ENCODE results near the gene SREBF1. TPM values are rescaled to one million over a fixed set of nuclear protein-coding genes. Genes with fewer than 3 reads are reported as not detected.

Gene SREBF1
- 167 and 172 TPM in 2 replicates for total RNA-seq

- intact Hi-C loops (cut with micrococcal nuclease): loop anchor here (1.0 to 5.0 kb wide), 5 partner anchors 14 to 345 kb away; partner anchors contain the start of genes ALKBH5, ATPAF2 and GID4
- no peaks in the 10 kb centered on the region for H3K27me3 Mint-ChIP-seq (ENCODE audit: insufficient read depth)
- H3K27ac Mint-ChIP-seq: peak within 1 kb of the TSS; percentile 93
- H3K4me3 Mint-ChIP-seq: peak within 1 kb of the TSS; percentile 93
- peaks cover 26% of the 10 kb centered on the region for H3K36me3 Mint-ChIP-seq (ENCODE audit: low read depth)
- DNase-seq (ENCODE audit: low spot score): peak; percentile 63
- H3K9me3 Mint-ChIP-seq: no peaks in the 10 kb centered on the region
- peaks cover 72% of the 10 kb centered on the region for H3K4me1 Mint-ChIP-seq (ENCODE audit: low read depth)
Measured at GRCh38 chr17:17836818-17837379, at the start of gene SREBF1. Gene SREBF1, minus strand, starts transcription at chr17:17836986. Its CDS starts 169 bp downstream, at chr17:17836817.

GRCh38 chr17:17886226-17886625 lies 49.4 kb upstream of the SREBF1 start:
- no peaks in the 10 kb centered on the region for H3K9me3 Mint-ChIP-seq

GRCh38 chr17:17884391-17885357 lies 47.9 kb upstream of the SREBF1 start:
- no peaks in the 10 kb centered on the region for H3K9me3 Mint-ChIP-seq
- intact Hi-C loops (cut with micrococcal nuclease): no loop called here
- peaks cover 5% of the 10 kb centered on the region for H3K36me3 Mint-ChIP-seq (ENCODE audit: low read depth)
- no peak overlapping the region for H3K27ac Mint-ChIP-seq
- no peak for DNase-seq (ENCODE audit: low spot score)
- H3K4me1 Mint-ChIP-seq (ENCODE audit: low read depth): no peaks in the 10 kb centered on the region
- H3K27me3 Mint-ChIP-seq (ENCODE audit: insufficient read depth): peaks cover 1% of the 10 kb centered on the region
- no peak overlapping the region for H3K4me3 Mint-ChIP-seq

More at GRCh38 chr17:17886226-17886625, 49.4 kb upstream of the SREBF1 start:
- Mint-ChIP-seq H3K27ac (no peak overlapping the region), H3K36me3 (ENCODE audit: low read depth) (peaks cover 5% of the 10 kb centered on the region), H3K27me3 (ENCODE audit: insufficient read depth) (peaks cover 1% of the 10 kb centered on the region), H3K4me1 (ENCODE audit: low read depth) (peaks cover 4% of the 10 kb centered on the region), H3K4me3 (no peak overlapping the region)
- no peak for DNase-seq (ENCODE audit: low spot score)
- intact Hi-C loops (cut with micrococcal nuclease): no loop called here

GRCh38 chr17:17883801-17884200 lies 47.0 kb upstream of the SREBF1 start:
- intact Hi-C loops (cut with micrococcal nuclease): no loop called here

GRCh38 chr17:17882082-17882581 lies 45.3 kb upstream of the SREBF1 start:
- Mint-ChIP-seq H3K36me3 (ENCODE audit: low read depth) (peaks cover 8% of the 10 kb centered on the region), H3K4me1 (ENCODE audit: low read depth) (no peaks in the 10 kb centered on the region), H3K4me3 (no peak overlapping the region), H3K27me3 (ENCODE audit: insufficient read depth) (peaks cover 1% of the 10 kb centered on the region), H3K9me3 (no peaks in the 10 kb centered on the region), H3K27ac (no peak overlapping the region)
- intact Hi-C loops (cut with micrococcal nuclease): no loop called here
- DNase-seq (ENCODE audit: low spot score): no peak

More at GRCh38 chr17:17883801-17884200, 47.0 kb upstream of the SREBF1 start:
- Mint-ChIP-seq H3K9me3 (no peaks in the 10 kb centered on the region), H3K4me3 (no peak overlapping the region), H3K27me3 (ENCODE audit: insufficient read depth) (peaks cover 1% of the 10 kb centered on the region), H3K4me1 (ENCODE audit: low read depth) (no peaks in the 10 kb centered on the region), H3K27ac (no peak overlapping the region), H3K36me3 (ENCODE audit: low read depth) (peaks cover 8% of the 10 kb centered on the region)
- no peak for DNase-seq (ENCODE audit: low spot score)

GRCh38 chr17:17880577-17881196 lies 43.9 kb upstream of the SREBF1 start:
- Mint-ChIP-seq H3K4me1 (ENCODE audit: low read depth) (no peaks in the 10 kb centered on the region), H3K27ac (peak overlapping the region; percentile 5), H3K9me3 (no peaks in the 10 kb centered on the region), H3K36me3 (ENCODE audit: low read depth) (peaks cover 8% of the 10 kb centered on the region), H3K27me3 (ENCODE audit: insufficient read depth) (peaks cover 1% of the 10 kb centered on the region), H3K4me3 (no peak overlapping the region)
- intact Hi-C loops (cut with micrococcal nuclease): no loop called here
- DNase-seq (ENCODE audit: low spot score): no peak

- Mint-ChIP-seq H3K4me3 (no peak overlapping the region), H3K36me3 (ENCODE audit: low read depth) (peaks cover 5% of the 10 kb centered on the region), H3K4me1 (ENCODE audit: low read depth) (no peaks in the 10 kb centered on the region), H3K27ac (no peak overlapping the region), H3K27me3 (ENCODE audit: insufficient read depth) (no peaks in the 10 kb centered on the region), H3K9me3 (no peaks in the 10 kb centered on the region)
- intact Hi-C loops (cut with micrococcal nuclease): no loop called here
- DNase-seq (ENCODE audit: low spot score): no peak
Measured at GRCh38 chr17:17877529-17878358, 41.0 kb upstream of the SREBF1 start.

- Mint-ChIP-seq H3K36me3 (ENCODE audit: low read depth) (peaks cover 5% of the 10 kb centered on the region), H3K27me3 (ENCODE audit: insufficient read depth) (no peaks in the 10 kb centered on the region), H3K27ac (no peak overlapping the region), H3K4me3 (no peak overlapping the region), H3K4me1 (ENCODE audit: low read depth) (no peaks in the 10 kb centered on the region), H3K9me3 (no peaks in the 10 kb centered on the region)
- intact Hi-C loops (cut with micrococcal nuclease): no loop called here
- DNase-seq (ENCODE audit: low spot score): no peak
Measured at GRCh38 chr17:17876959-17877528, 40.3 kb upstream of the SREBF1 start.

- no peaks in the 10 kb centered on the region for H3K9me3 Mint-ChIP-seq
- H3K36me3 Mint-ChIP-seq (ENCODE audit: low read depth): peaks cover 9% of the 10 kb centered on the region
- H3K4me3 Mint-ChIP-seq: no peak overlapping the region
- H3K27ac Mint-ChIP-seq: no peak overlapping the region
- intact Hi-C loops (cut with micrococcal nuclease): no loop called here
- no peak for DNase-seq (ENCODE audit: low spot score)
- no peaks in the 10 kb centered on the region for H3K27me3 Mint-ChIP-seq (ENCODE audit: insufficient read depth)
- no peaks in the 10 kb centered on the region for H3K4me1 Mint-ChIP-seq (ENCODE audit: low read depth)
Measured at GRCh38 chr17:17874478-17874877, 37.7 kb upstream of the SREBF1 start.

GRCh38 chr17:17873450-17873991 lies 36.7 kb upstream of the SREBF1 start:
- no peak for DNase-seq (ENCODE audit: low spot score)
- Mint-ChIP-seq H3K36me3 (ENCODE audit: low read depth) (peaks cover 7% of the 10 kb centered on the region), H3K4me3 (no peak overlapping the region), H3K9me3 (no peaks in the 10 kb centered on the region), H3K27ac (no peak overlapping the region), H3K4me1 (ENCODE audit: low read depth) (no peaks in the 10 kb centered on the region), H3K27me3 (ENCODE audit: insufficient read depth) (no peaks in the 10 kb centered on the region)
- intact Hi-C loops (cut with micrococcal nuclease): no loop called here

- Mint-ChIP-seq H3K4me1 (ENCODE audit: low read depth) (no peaks in the 10 kb centered on the region), H3K27me3 (ENCODE audit: insufficient read depth) (no peaks in the 10 kb centered on the region), H3K27ac (no peak overlapping the region), H3K4me3 (no peak overlapping the region), H3K36me3 (ENCODE audit: low read depth) (peaks cover 7% of the 10 kb centered on the region), H3K9me3 (no peaks in the 10 kb centered on the region)
- intact Hi-C loops (cut with micrococcal nuclease): no loop called here
- no peak for DNase-seq (ENCODE audit: low spot score)
Measured at GRCh38 chr17:17872547-17873345, 36.0 kb upstream of the SREBF1 start.

Data from activated T-helper 1 cell treated with anti-CD3 and anti-CD28 coated beads, Interleukin-12 subunit alpha, Interleukin-12 subunit beta, Interleukin-2, Interleukin-4 antibody, amounts not matched to agents 30 ng/mL and 10 ng/mL and 1 ng/mL, durations not matched to agents 14 hours and 24 hours and 36 hours (primary cell).